Posterior vena cava (tissue), 2 donors: ENCODE results near the gene PCNP. TPM values are rescaled to one million over a fixed set of nuclear protein-coding genes. Genes with fewer than 3 reads are reported as not detected.
A peak's percentile ranks its signal among the peaks of the same experiment; 100 is the strongest.
"Not testable (repeated sequence)": the region's sequence is repeated elsewhere in the genome, so short reads cannot be mapped to it uniquely, and the experiment has no call there.

Experiments used
- DNase-seq: peaks from one replicate; pipeline ENCODE4 v3.0.0-alpha.2; 2020; ENCODE audit warnings: low spot score
- intact Hi-C, 2 donors: fragments of 100-400 bp; cut with DNase I; formaldehyde crosslinking; loops; one replicate each; pipeline versions ENCODE4 v1.14.1 to v1.14.2; 2022 to 2023
- total RNA-seq, 2 donors: library from RNA; stranded (reverse); fragmentation: NEBNext Ultra II Directional; extraction: Animal tissue kit (Norgen Biotek cat#: 25700); gene quantifications; one replicate each; pipeline ENCODE4 v1.2.1, GENCODE V29; 2021
- donor health status: DM: yes; HTN: yes; CAD: no.
- donor health status: DM: yes; HTN: yes; CAD: no.

The PCNP gene
- total RNA-seq, 2 donors from 2014 or later = 184 to 223 TPM

GRCh38 chr3:101624857-101625256 is 50.9 kb downstream of the PCNP start:
- peak; percentile 40 for DNase-seq
- intact Hi-C loops = no loop called here

- DNase-seq = no peak
- intact Hi-C loops = no loop called here
Measured at GRCh38 chr3:101625879-101626278, 51.9 kb downstream of the PCNP start.

GRCh38 chr3:101629219-101629618 is 55.2 kb downstream of the PCNP start:
- intact Hi-C loops = no loop called here
- DNase-seq = no peak

DNA sequence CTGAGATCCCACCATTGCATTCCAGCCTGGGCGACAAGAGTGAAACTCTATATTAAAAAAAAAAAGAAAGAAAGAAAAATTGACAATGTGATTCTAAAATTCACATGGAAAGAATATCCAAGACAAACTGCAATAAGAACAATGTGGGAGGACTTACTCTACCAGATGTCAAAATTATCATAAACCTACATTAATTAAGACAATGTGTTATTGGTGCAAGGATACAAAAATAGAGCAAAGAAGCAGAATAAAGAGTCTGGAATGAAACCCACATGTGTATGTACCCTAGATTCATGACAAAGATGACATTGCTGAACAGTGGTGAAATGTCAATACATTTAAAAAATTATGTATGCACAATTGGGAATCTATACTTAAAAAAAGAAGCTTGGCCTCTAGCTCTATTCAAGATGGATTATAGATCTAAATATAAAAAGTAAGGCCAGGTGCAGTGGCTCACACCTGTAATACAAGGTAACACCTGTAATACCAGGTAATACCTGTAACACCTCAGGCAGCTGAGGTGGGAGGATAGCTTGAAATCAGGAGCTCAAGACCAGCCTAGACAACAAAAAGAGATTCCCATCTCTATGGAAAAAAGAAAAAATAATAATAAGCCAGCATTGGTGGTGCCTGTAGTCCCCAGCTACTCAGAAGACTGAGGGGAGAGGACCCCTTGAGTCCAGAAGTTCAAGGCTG is 57.3 kb downstream of the PCNP start:
- intact Hi-C loops = no loop called here
- no peak for DNase-seq

GRCh38 chr3:101631959-101632358 is 58.0 kb downstream of the PCNP start:
- intact Hi-C loops = not testable (repeated sequence)
- DNase-seq = peak; percentile 5

GRCh38 chr3:101632586-101632985 is 58.6 kb downstream of the PCNP start:
- intact Hi-C loops = no loop called here
- DNase-seq = peak; percentile 23

DNA sequence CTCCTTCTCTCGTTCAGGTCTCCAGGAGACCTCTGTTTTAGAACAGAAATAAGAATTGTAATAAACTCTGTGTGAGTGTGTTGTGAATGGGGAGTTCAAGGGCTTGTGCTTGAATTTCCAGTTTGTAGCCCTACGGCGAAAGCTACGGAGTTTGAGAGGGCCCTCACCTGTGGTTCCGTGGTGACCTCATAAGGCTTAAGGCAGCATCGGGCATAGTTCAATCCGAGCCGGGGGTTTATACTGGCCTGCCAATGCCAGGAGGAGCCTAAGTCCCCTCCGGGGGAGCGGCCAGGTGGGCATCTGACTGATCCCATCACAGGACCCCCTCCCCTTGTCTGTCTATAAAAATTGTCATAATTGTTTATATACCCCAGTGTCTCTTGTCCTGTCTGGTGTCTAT is 59.2 kb downstream of the PCNP start:
- peak; percentile 65 for DNase-seq
- intact Hi-C loops = no loop called here

GRCh38 chr3:101634591-101635196 is 60.7 kb downstream of the PCNP start:
- intact Hi-C loops = no loop called here
- DNase-seq = peak; percentile 49

DNA sequence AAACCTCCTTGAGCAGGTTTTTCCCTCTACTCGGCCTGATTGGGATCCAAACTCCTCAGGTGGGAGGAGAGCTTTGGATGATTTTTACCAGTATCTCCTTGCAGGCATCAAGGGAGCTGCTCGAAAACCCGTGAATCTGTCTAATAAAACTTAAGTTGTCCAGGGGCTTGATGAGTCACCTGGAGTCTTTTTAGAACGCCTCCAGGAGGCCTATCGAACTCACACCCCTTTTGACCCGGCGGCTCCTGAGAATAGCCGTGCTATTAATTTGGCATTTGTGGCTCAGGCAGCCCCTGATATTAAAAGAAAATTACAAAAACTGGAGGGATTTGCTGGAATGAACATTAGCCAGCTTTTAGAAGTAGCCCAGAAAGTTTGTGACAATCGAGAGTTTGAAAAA is 61.4 kb downstream of the PCNP start:
- no peak for DNase-seq

DNA sequence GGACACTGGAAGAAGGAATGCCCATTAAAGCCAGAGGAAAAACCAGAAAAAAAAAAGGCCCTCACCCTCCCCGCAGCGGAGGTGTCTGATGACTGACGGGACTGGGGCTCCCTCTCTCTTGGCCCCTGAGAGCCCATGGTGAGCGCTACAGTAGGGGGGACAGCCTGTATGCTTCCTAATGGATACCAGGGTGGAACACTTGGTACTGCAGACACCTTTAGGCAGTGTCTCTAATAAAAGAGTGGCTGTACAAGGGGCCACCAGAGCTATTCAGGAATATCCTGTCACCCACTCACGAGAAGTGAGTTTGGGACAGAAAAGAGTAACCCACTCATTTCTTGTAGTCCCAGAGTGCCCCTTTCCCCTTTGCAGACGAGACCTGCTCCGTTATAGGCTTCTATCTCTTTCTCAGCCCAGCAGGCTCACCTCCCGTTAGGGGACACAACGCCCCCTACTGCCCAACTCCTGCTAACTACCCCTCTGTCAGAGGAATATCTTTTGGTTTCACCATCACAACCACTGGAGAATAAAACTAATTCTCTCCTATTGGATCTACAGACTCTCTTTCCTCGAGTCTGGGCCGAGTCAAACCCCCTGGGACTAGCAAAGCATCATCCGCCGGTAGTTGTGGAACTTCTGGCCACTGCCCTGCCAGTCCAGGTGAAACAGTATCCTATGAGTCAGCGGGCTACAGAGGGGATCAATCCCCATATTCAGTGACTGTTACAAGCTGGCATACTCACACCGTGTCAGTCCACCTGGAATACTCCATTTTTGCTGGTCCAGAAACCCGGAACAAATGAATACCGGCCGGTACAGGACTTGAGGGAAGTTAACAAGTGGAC is 62.2 kb downstream of the PCNP start:
- no peak for DNase-seq
- intact Hi-C loops = no loop called here

More for the DNA sequence above, 61.4 kb downstream of the PCNP start:
- intact Hi-C loops = no loop called here

- intact Hi-C loops = no loop called here
- no peak for DNase-seq
Measured at GRCh38 chr3:101637451-101637850, 63.5 kb downstream of the PCNP start.

GRCh38 chr3:101638261-101638745 is 64.3 kb downstream of the PCNP start:
- intact Hi-C loops = no loop called here
- DNase-seq = no peak

DNA sequence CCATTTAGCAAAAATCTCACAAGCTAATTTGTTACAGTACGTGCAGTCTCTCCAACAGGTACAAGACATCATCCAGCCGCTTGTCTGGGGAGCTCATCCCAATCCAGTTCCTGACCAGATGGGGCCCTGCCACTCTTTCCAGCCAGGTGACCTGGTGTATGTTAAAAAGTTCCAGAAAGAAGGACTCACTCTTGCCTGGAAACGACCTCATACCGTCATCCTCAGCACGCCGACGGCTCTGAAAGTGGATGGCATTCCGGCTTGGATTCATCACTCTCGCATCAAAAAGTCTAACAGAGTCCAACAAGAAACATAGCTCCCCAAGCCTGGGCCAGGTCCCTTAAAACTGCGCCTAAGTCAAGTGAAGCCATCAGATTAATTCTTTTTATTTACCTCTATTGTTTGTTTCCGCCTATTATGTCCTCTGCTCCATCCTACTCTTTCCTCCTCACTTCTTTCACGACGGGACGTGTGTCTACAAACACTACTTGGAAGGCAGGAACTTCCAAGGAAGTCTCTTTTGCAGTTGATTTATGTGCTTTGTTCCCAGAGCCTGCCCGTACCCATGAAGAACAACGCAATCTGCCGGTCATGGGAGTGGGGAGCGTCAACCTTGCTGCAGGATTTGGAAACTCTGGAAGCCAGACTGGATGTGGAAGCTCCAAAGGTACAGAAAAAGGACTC is 65.4 kb downstream of the PCNP start:
- intact Hi-C loops = no loop called here

GRCh38 chr3:101640256-101640655 is 66.3 kb downstream of the PCNP start:
- intact Hi-C loops = no loop called here
- no peak for DNase-seq

More for the DNA sequence above, 65.4 kb downstream of the PCNP start:
- DNase-seq = no peak

DNA sequence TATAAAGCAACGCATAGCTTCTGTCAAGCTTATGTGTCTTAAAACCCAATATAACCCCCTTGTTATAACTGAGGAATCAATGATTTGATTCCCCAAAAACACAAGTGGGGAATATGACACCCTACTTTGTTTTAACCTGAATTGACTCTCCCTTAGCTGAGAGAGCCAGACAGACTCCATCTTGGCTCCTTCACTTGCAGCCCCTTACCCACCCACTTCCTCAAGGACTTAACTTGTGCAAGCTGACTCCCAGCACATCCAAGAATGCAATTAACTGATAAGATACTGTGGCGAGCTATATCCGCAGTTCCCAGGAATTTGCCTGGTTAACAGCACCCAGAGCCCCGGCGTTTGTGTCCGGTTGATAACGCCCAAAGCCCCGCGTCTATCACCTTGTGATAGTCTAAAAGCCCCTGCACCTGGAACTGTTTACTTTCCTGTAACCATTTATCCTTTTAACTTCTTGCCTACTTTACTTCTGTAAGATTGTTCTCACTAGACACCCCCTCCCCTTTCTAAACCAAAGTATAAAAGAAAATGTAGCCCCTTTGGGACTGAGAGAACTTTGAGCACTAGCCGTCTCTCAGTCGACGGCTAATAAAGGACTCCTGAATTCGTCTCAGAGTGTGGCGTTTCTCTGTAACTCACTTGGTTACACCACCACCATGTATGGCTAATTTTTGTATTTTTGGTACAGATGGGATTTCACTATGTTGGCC is 67.6 kb downstream of the PCNP start:
- intact Hi-C loops, DNase-seq: not testable (repeated sequence)

DNA sequence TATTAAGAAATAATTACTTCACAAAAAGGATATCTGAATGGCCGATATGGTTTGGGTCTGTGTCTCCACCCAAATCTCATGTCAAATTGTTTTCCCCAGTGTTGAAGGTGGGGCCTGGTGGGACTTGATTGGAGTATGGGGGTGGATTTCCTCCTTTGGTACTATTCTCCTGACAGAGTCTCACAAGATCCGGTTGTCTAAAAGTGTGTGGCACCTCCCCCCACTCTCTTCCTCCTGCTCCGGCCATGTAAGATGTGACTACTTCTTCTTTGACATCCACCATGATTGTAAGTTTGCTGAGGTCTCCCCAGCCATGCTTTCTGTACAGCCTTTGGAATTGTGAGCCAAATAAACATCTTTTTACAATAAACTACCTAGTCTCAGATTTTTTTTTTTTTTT is 68.5 kb downstream of the PCNP start:
- DNase-seq = no peak
- intact Hi-C loops = no loop called here

DNA sequence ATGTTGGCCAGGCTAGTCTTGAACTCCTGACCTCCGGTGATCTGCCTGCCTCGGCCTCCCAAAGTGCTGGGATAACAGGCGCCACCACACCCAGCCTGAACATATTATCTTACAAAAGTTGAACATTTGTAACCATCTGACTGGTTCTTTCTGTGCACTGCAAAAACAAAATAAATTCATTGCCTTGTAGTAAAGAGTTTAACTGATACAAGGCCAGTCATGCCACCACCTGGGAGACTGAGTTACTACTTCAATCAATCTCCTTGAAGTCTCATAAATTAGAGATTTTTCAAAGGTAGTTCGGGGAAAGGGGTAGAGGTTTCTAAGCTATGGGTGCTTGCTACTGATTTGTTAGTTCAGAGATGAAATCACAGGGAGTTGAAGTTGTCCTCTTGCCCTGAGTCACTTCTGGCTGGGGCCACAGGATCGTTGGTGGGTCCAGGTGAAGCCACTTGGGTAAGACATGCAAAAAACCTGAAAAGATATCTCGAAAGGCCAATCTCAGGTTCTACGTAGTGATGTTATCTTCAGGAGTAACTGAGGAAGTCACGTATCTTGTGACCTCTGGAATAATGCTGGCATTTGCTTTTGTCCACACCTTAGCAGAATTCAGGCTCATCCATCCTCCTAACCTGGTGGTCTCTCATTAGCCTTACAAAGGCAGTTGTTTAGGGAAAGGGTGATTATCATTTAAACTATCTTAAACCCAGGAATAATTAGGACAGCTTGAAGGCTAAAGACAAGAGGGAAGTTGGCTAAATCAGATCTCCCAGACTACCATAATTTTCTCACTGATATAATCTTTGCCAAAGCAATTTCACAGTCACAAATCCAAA is 69.2 kb downstream of the PCNP start:
- DNase-seq = no peak
- intact Hi-C loops = no loop called here
